Measurements from ENCODE around the gene GNPTG.

The GNPTG gene

DNA sequence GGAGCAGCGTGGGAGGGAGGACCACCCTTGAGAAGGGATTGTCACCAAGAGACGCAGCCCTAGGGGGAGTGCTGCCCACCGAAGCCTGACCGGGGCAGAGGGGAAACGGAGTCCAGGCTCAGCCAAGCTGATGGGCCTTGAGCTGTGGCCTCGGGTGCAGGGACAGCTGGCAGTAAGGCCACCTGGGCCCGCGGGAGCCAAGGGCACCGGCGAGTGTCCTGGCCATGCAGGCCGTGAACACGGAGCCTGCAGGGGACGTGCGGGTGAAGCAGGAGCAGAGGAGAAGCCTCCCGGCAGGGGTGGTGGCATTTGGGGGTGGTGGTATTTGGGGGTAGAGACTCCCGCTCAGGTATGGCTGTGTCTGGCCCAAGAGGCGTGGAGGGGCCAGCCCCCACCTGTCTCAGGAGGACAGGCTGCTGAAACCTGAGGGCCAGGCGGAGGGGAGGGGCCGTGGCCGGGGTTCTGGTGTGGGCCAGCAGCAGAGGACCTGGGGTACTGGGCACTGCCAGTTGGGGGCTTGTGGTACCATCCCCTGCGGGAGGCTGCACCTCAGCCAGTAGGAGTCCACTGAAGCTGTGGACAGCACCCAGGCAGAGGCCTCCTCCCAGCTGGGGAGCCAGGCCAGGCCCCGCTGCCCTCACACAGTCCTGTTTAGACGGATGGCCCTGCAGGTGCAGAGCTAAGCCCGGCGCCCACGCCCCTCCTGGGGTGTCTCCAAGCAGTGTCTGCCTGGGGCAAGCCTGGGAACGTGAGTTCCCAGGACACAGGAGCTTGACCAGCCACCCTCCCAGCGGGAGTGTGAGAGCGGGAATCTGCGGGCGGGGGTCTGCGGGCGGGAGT, 4.5 kb downstream of the GNPTG start:
- TF ChIP-seq, protein P1, sequence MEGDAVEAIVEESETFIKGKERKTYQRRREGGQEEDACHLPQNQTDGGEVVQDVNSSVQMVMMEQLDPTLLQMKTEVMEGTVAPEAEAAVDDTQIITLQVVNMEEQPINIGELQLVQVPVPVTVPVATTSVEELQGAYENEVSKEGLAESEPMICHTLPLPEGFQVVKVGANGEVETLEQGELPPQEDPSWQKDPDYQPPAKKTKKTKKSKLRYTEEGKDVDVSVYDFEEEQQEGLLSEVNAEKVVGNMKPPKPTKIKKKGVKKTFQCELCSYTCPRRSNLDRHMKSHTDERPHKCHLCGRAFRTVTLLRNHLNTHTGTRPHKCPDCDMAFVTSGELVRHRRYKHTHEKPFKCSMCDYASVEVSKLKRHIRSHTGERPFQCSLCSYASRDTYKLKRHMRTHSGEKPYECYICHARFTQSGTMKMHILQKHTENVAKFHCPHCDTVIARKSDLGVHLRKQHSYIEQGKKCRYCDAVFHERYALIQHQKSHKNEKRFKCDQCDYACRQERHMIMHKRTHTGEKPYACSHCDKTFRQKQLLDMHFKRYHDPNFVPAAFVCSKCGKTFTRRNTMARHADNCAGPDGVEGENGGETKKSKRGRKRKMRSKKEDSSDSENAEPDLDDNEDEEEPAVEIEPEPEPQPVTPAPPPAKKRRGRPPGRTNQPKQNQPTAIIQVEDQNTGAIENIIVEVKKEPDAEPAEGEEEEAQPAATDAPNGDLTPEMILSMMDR (conservative IDR thresholded peaks at IDR 0.05; ENCODE audit: low read depth, low read length) = no peak
- DNase-seq (ENCODE audit: low read depth) = no peak

DNA sequence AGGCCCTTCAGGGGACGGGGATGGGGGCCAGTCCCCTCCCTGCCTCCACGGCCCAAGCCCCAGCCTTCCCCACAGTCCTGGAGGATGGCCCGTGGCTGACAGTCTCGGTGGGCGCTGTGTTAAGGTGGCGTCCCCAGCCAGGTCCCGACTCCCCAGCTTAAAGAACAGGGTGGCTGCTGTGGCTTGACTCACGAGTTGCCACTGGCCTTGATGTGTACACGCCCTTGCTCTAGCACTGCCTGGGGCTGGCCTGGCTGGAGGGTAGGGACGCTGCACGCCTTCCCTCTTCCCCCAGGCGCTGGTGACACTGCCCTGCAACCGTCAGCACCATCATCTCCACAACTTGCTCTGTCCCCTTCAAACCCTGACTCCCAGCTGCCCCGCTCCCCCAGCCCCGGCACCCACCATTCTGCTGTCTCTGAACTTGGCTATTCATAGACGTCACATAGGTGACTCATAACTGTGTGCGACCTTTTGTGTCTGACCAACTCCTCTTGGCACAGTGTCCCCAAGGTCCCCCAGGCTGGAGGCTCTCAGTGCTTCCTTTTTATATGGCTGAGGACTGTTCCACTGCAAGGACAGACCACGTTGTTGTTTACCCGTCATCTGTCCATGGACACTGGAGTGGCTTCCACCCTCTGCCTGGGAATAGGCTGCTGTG, 6.3 kb downstream of the GNPTG start:
- TF ChIP-seq, protein P1 (conservative IDR thresholded peaks at IDR 0.05; ENCODE audit: low read depth, low read length) = no peak
- no peak overlapping the region for H3K4me3 ChIP-seq (ENCODE audit: low read depth, low read length)
- DNase-seq (ENCODE audit: low read depth) = no peak

More for the DNA sequence above, 4.5 kb downstream of the GNPTG start:
- H3K4me3 ChIP-seq (ENCODE audit: low read depth, low read length) = no peak overlapping the region

DNA sequence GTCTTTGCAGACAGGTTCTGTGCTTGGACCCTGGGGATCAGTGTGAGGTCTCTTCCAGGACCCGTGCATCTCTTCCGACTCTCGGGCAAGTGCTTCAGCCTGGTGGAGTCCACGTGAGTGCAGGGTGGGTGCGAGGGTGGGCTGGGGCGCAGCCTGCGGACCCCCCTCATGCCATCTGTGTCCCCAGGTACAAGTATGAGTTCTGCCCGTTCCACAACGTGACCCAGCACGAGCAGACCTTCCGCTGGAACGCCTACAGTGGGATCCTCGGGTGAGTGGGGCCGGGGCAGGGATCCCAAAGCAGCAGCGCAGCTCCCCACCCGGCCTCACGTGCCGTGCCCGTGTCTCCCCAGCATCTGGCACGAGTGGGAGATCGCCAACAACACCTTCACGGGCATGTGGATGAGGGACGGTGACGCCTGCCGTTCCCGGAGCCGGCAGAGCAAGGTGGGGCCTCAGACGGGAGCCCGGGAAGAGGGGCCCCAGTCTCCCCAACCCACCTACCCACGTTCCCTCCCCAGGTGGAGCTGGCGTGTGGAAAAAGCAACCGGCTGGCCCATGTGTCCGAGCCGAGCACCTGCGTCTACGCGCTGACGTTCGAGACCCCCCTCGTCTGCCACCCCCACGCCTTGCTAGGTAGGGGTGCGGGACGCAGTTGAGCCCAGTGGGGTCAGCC, 10.1 kb downstream of the GNPTG start:
- DNase-seq (ENCODE audit: low read depth) = no peak

DNA sequence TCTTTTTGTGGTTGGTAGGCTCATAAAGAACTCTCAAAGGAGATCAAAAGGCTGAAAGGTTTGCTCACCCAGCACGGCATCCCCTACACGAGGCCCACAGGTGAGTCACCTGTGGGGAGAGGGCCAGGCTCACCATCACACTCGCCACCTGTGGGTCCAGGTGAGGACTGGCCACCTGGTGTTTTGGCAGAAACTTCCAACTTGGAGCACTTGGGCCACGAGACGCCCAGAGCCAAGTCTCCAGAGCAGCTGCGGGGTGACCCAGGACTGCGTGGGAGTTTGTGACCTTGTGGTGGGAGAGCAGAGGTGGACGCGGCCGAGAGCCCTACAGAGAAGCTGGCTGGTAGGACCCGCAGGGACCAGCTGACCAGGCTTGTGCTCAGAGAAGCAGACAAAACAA, 11.1 kb downstream of the GNPTG start:
- H3K4me3 ChIP-seq (ENCODE audit: low read depth, low read length) = no peak overlapping the region
- TF ChIP-seq, protein P1 (conservative IDR thresholded peaks at IDR 0.05; ENCODE audit: low read depth, low read length) = no peak
- DNase-seq (ENCODE audit: low read depth) = no peak

More for the DNA sequence above, 10.1 kb downstream of the GNPTG start:
- no peak overlapping the region for H3K4me3 ChIP-seq (ENCODE audit: low read depth, low read length)
- TF ChIP-seq, protein P1 (conservative IDR thresholded peaks at IDR 0.05; ENCODE audit: low read depth, low read length) = no peak

DNA sequence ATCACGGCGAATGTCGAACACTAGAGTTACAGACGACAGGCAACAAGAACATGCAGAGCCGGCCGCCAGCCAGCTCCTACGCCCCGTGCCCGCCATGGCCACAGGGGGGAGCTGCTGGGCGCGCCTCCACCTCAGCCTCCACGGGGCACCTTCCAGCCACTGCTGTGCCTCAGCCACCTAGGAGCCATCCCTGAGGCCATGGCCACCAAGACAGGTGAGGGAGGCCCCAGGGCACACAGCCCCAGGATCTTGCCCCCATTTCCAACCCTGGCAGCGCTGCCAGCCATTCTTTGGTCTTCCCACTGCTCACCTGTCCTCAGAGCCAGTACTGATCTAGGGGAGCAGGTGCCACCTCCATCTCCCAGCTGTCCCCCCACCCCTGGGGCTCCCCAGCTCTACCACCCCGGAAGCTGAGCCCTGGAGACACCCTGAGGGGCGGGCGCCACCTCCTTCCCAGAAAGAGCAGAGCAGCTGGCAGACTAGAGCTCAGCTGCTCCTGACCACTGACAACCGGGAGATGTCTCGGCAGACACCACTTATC, 11.8 kb downstream of the GNPTG start:
- TF ChIP-seq, protein P1 (conservative IDR thresholded peaks at IDR 0.05; ENCODE audit: low read depth, low read length) = peak; percentile 81
- peak; percentile 51 for DNase-seq (ENCODE audit: low read depth)

DNA sequence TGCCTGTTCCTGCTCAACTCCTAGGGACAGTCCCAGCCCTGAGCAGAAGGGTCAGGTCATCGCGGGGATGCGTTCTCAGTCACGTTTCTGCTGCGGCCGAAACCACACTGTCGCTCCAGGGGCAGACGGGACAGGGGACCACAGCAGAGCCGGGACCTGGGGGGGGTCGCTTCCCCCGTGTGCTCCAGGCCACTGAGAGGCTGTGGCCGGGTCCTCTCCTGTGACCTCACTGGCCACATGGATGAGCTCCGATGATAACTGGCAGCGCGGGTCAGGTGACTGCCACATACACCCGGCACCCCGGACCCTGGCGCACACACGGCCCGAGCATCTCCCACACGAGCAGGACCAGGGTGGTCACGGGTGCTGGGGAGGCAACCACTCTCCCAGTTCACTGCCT, 12.8 kb downstream of the GNPTG start:
- H3K4me3 ChIP-seq (ENCODE audit: low read depth, low read length) = no peak overlapping the region
- TF ChIP-seq, protein P1 (conservative IDR thresholded peaks at IDR 0.05; ENCODE audit: low read depth, low read length) = no peak
- no peak for DNase-seq (ENCODE audit: low read depth)

More for the DNA sequence above, 11.8 kb downstream of the GNPTG start:
- H3K4me3 ChIP-seq (ENCODE audit: low read depth, low read length) = no peak overlapping the region

All from choroid plexus epithelial cell (primary cell).